Islet precursor cell (in vitro differentiated cells): ENCODE results near the gene PLA2R1.
"Not testable (repeated sequence)": the region's sequence is repeated elsewhere in the genome, so short reads cannot be mapped to it uniquely, and the experiment has no call there.

ENCODE experiments used
- DNase-seq: peaks from one replicate; pipeline ENCODE4 v3.0.0-alpha.2; 2018

PLA2R1 gene

DNA sequence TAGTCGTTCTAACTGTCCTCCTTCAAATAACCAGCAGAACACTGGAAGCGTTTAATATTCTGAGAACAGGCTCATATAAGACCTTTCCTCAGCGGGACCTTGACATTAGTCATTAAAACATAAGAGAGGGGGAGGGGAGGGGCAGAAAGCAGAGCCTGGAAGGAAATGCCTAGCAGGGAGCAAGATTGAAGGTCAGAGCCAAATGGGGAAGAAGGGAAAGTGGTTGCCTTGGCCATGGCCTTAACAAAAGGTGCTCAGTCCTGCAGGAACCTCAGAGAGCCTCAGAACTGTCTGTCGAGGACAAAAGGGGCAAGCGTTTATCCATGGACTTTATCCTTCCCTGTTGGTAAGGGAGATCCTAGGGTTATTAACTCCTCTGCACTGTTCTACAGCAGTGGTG, 856 bp upstream of the PLA2R1 start:
- DNase-seq: no peak

DNA sequence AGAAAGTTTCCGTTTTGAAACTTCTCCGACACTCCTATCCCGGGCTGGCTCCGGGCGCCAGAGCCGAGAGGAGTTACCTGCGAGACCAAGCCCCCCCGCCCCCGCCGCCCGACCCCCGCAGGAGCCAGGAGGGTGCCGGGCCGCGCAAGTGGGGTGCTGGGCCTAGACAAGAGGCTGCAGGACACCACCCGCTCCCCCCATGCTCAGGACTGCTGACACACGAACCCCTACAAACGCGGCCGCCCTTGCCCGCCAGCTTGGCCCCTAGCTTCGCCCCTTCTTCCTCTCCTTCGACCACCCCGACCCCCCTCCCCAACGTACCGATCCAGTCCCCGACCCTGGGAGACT, 497 bp downstream of the PLA2R1 start:
- DNase-seq: no peak

DNA sequence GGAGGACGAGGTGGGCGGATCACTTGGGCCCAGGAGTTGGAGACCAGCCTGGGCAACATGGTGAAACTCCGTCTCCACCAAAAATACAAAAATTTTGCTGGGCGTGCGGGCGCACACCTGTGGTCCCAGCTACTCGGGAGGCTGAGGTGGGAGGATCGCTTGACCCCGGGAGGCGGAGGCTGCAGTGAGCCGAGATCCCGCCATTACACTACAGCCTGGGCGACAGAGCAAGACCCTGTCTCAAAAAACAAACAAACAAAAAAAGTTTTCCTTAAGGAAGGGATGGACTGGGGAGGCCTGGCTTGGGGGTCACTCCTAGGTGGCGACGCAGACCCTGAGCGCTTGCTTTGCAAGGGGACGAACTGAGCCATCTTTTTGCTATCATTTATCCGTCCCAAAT, 882 bp downstream of the PLA2R1 start:
- DNase-seq: no peak

GRCh38 chr2:160060297-160060696, 2.1 kb downstream of the PLA2R1 start:
- no peak for DNase-seq

DNA sequence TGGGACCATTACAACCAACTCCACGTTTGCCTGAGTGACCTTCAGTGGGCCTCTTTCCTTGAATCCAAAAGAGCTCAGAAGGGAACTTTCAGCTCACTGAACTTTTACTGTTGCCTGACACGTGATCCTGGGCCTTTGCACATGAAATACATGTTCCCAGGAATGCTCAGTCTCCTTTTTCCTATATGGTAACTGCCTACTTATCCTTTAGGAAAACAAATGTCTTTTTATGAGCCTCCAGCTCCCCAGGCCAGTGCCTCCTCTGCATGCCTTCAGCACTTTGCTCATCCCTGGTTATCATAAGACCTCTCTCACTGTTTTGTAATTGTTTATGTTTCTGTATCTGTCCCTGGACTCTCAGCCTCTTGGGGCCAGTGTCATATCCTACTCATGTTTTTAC, 5.1 kb downstream of the PLA2R1 start:
- no peak for DNase-seq

DNA sequence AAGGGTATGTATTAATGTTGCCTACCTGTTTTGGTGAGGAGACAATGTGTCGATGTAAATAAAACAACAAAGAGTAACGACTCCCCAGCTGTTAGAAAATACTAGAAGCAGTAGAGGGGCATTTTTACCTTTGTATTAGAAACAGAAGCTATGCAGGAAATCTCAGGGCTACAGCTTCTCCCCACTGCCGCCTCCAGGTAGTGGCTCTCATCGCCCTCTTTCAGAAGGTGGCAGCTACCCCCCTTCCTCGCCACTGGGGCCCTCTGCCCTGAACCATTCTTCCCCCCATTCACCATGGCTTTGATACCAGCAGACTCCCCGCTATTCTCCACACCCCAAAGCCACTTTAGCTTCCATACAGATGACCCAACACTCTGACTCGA, 6.7 kb downstream of the PLA2R1 start:
- no peak for DNase-seq

DNA sequence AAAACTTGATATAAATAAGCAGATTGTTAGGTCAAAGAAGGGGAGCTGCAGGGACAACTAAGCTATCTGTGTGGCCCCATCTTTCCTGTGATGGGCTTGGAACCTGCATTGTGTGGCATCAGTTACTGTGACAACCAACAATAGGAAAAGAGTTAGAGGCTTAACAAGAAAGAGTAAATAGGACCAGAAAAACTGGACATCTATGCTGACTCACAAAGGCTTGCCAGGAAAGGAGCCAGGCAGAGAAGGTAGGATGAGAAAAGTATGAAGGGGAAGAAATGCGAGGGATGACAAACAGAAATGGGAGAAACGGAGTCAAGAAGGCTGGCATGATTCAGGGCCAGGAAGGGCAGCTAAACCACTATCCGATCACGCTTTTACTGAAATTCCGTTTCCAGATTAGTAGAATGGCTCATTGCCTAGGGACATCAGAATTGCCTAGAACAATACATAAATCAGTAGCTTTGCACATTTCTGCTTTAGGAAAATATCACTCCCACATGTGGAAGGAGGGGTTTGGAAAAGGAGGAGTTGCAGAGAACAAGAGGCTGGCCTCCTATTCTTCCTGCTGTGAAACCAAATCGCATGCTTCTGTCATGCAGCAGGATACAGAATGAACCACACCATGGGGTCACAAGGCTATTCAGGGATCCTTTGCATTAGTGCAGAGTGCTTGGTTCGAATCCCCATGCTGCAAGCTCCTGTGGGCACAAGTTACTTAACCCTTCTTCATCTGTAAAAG, 7.3 kb downstream of the PLA2R1 start:
- no peak for DNase-seq

GRCh38 chr2:160053946-160054345, 8.5 kb downstream of the PLA2R1 start:
- DNase-seq: no peak

- no peak for DNase-seq
Observed at GRCh38 chr2:160052531-160052930, 9.9 kb downstream of the PLA2R1 start.

DNA sequence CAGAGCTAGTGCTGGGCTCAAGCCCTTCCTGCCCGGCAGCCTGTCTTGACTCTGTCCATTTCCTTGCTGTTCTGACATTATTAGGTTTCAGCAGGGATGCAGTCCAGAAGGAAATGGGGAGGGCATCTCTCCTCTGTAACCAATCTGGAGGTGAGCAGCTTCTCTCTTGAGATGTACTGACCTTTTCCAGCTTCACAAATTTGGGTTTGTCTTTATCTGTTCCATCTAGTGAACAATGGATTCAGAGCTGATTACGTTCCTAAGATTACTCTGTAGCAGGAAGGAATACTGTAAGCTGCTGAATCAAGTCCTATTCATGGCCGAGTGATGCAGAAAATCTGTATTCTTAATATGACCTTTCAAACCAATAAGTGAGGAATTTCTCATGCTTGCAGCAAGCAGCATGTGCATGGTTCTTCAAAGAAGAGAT, 11.0 kb downstream of the PLA2R1 start:
- no peak for DNase-seq

GRCh38 chr2:160050147-160050546, 12.3 kb downstream of the PLA2R1 start:
- DNase-seq: no peak

DNA sequence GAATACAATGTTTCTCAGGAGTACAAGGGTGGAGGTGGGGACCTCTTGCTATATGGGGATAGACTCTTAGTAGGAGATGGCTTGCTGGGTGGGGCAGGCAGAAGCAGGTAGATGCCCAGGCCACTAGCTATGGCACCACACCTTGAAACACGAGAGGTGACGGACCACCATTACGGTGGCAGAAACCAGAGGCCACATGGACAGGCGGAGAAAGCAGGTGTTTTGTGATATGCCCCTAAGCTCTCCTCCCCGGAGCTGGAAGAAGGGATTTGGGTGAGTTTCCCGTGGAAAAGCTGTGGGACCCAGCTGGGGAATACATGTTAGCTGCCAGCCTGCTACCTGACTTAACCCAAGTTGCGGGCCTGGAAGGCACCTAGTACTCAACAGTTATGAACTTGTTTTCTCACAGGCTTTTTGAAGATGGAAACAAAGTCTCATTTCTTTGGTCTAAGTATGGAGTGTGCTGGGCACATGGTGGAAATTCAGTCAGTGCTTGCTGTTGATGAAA, 16.7 kb downstream of the PLA2R1 start:
- DNase-seq: no peak

DNA sequence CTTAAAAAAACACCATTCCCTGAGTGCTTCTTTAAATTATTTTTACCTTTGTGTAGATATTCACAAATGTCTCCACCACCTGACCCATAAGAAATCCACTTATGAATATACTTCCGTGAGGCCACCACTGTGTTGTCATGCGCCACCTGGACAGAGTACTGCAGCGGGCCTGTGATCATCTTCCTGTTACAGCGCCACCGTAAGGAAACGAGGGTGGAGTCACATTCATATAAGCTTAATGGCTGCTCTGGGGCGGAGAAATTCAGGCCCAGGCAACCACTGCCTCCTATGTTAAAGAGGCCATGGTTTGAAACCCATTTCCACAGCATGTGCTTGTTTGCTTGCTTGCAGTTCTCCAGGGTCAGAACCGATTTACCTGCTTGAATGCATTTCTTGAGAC, 17.7 kb downstream of the PLA2R1 start:
- DNase-seq: no peak

DNA sequence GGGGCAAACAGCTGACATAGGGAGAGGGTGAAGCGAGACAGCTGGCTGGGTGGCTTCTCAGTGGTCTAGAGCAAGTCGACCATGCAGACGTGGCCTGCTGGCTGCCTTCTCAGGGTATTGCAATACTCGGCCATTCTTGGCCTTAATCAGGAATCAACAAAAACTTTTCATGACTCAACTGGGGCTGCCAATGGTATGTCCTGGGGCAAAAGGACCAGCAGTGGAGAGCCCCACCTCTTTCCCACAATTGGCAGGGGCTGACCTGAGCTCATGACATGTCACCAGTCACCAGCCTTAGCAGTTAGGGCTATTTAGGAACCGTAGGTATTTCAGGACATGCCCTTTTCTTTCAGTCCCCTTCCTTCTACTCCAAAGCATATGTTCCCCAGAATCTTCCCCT, 19.1 kb downstream of the PLA2R1 start:
- no peak for DNase-seq

DNA sequence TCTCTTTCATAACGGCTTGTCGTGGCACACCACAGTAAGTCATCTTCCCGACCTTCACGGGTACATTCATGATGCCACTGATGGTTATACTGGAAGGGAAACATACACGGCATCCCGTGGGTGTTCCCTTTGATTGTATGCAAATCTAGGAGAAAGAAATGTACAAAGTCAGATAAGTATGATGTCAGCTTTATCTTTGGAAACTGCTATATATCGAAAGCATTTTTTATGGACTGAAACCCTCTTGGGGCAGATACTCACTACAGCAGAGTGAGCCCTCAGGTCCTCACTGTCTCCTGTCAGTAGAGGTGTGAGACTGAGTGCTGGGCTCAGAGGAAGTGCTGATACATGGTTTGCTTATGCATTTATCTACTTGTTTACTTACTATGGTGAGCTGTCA, 20.4 kb downstream of the PLA2R1 start:
- DNase-seq: no peak

DNA sequence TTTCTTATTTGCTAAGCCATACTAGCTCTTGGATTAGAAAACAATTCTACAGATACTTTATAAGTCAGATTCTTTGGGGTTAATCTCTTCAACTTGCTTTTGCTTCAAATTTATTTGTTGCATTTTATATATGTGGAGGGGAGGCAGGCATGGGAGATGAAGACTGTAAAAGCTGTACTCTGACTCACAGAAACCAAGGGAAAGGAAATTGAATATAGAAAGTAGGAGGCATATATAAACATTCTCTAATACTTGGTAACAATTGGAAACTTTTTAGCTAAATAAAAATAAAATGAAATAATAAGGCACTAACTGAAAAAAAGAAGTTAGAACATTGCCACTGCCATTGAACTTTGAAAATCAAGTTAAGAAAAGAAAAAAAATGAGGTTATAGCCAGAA, 21.3 kb downstream of the PLA2R1 start:
- no peak for DNase-seq

GRCh38 chr2:160039166-160039903, 23.1 kb downstream of the PLA2R1 start:
- DNase-seq: no peak

GRCh38 chr2:160038662-160039061, 23.8 kb downstream of the PLA2R1 start:
- DNase-seq: not testable (repeated sequence)

GRCh38 chr2:160036736-160037135, 25.7 kb downstream of the PLA2R1 start:
- no peak for DNase-seq

GRCh38 chr2:160035125-160035524, 27.3 kb downstream of the PLA2R1 start:
- DNase-seq: no peak

DNA sequence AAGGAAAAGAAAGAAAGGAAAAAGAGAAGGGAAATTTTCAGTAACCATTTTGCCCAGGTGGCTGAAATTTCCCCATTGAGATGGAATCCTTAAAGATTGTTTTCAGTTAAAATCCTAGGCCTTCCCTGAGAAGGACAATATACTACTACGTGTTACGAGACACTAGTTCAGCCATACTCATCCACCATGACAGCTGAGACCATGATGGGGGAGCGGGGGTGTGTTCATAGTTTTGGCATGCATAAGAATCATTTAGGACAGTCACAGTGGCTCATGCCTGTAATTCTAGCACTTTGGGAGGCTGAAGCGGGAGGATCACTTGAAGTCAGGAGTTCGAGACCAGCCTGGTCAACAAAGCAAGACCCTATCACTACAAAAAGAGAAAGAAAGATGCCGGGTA, 28.0 kb downstream of the PLA2R1 start:
- DNase-seq: no peak

- no peak for DNase-seq
Observed at GRCh38 chr2:160033732-160034392, 28.6 kb downstream of the PLA2R1 start.

DNA sequence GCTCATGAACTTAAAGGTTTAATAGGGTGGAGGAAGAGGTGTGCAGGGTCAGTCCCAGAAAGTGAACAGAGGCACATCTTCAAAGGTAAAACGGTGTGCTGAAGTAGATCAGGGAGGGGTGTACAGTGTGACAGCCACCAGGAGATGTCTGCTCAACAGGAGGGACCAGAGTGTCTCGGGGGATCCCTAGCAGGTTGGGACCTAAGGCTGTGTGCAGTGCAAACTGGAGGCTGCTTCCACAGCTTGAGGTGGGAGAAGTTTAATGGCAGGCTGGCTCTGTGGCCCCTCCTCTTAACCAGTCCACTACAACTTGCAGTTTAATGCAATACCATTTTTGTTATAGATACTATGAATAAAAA, 33.2 kb downstream of the PLA2R1 start:
- DNase-seq: no peak
